Measurements from ENCODE around the gene ZBTB7B. TPM values are rescaled to one million over a fixed set of nuclear protein-coding genes. Genes with fewer than 3 reads are reported as not detected.

The ZBTB7B gene
- total and polyA plus RNA-seq, 2 donors from 2014 or later, result 20.1 to 68.7 TPM

- Histone ChIP-seq H3K27me3 (ENCODE audit: control insufficient read depth, insufficient read depth, low read length) (no peaks in the 10 kb centered on the region), H3K9me3 (ENCODE audit: control insufficient read depth in 2 of 3, insufficient read depth in 1 of 3, low read length in 3 of 3) (no peaks in the 10 kb centered on the region), H3K4me1 (ENCODE audit: control insufficient read depth in 2 of 3, insufficient read depth in 2 of 3, low read depth in 1 of 3, low read length in 3 of 3) (peaks cover 0 to 13% (median 4%) of the 10 kb centered on the region in 3 donors), H3K9ac (ENCODE audit: low read length in 3 of 3) (no peak overlapping the region), H3K4me3 (ENCODE audit: low read length in 3 of 3) (no peak overlapping the region), H3K36me3 (ENCODE audit: control insufficient read depth in 2 of 3, insufficient read depth in 3 of 3, low read length in 3 of 3) (peaks cover 2 to 16% (median 5%) of the 10 kb centered on the region in 3 donors), H3K27ac (ENCODE audit: low read depth in 2 of 2, low read length in 2 of 2) (no peak overlapping the region)
- TF ChIP-seq CTCF (IDR thresholded peaks at IDR 0.05; ENCODE audit: borderline replicate concordance, extremely low read depth, insufficient read depth), result no peak
- FAIRE-seq (no peak), DNase-seq (no peak)
- intact Hi-C loops (cut with DNase I), result no loop called here
Observed at GRCh38 chr1:154987326-154987725, 15.3 kb upstream of the ZBTB7B start.

- no peaks in the 10 kb centered on the region for H3K9me3 ChIP-seq (ENCODE audit: control insufficient read depth in 2 of 3, insufficient read depth in 1 of 3, low read length in 3 of 3)
- peaks cover 2 to 16% (median 5%) of the 10 kb centered on the region in 3 donors for H3K36me3 ChIP-seq (ENCODE audit: control insufficient read depth in 2 of 3, insufficient read depth in 3 of 3, low read length in 3 of 3)
- intact Hi-C loops (cut with DNase I), result no loop called here
- H3K4me1 ChIP-seq (ENCODE audit: control insufficient read depth in 2 of 3, insufficient read depth in 2 of 3, low read depth in 1 of 3, low read length in 3 of 3), result peaks cover 0 to 8% (median 0%) of the 10 kb centered on the region in 3 donors
- H3K27me3 ChIP-seq (ENCODE audit: control insufficient read depth, insufficient read depth, low read length), result no peaks in the 10 kb centered on the region
- DNase-seq (peak in 1 of 5 donors; percentile 57), FAIRE-seq (no peak)
- H3K9ac ChIP-seq (ENCODE audit: low read length in 3 of 3), result no peak overlapping the region
- H3K27ac ChIP-seq (ENCODE audit: low read depth in 2 of 2, low read length in 2 of 2), result no peak overlapping the region
- H3K4me3 ChIP-seq (ENCODE audit: low read length in 3 of 3), result no peak overlapping the region
- no peak for TF ChIP-seq CTCF (IDR thresholded peaks at IDR 0.05; ENCODE audit: borderline replicate concordance, extremely low read depth, insufficient read depth)
Observed at GRCh38 chr1:154988058-154988954, 14.3 kb upstream of the ZBTB7B start.

- no peak for TF ChIP-seq CTCF (IDR thresholded peaks at IDR 0.05; ENCODE audit: borderline replicate concordance, extremely low read depth, insufficient read depth)
- intact Hi-C loops (cut with DNase I), result no loop called here
- peak in 1 of 5 donors; percentile 35 for DNase-seq
- Histone ChIP-seq H3K4me3 (ENCODE audit: low read length in 3 of 3) (no peak overlapping the region), H3K9me3 (ENCODE audit: control insufficient read depth in 2 of 3, insufficient read depth in 1 of 3, low read length in 3 of 3) (no peaks in the 10 kb centered on the region), H3K4me1 (ENCODE audit: control insufficient read depth in 2 of 3, insufficient read depth in 2 of 3, low read depth in 1 of 3, low read length in 3 of 3) (no peaks in the 10 kb centered on the region), H3K9ac (ENCODE audit: low read length in 3 of 3) (no peak overlapping the region), H3K27ac (ENCODE audit: low read depth in 2 of 2, low read length in 2 of 2) (no peak overlapping the region), H3K27me3 (ENCODE audit: control insufficient read depth, insufficient read depth, low read length) (no peaks in the 10 kb centered on the region), H3K36me3 (ENCODE audit: control insufficient read depth in 2 of 3, insufficient read depth in 3 of 3, low read length in 3 of 3) (peaks cover 2 to 16% (median 5%) of the 10 kb centered on the region in 3 donors)
- FAIRE-seq, result no peak
Observed at GRCh38 chr1:154989195-154989860, 13.3 kb upstream of the ZBTB7B start.
